Stimulated activated CD8-positive, alpha-beta memory T cell treated with anti-CD3 and anti-CD28 coated beads, Interleukin-7, amount 100 ng/mL, for 24 hours (primary cell): ENCODE measurements around the gene CRACDL.

ENCODE experiments used
- DNase-seq: peaks from one replicate; pipeline ENCODE4 v3.0.0-alpha.2; 2020; ENCODE audit warnings: low read depth

The CRACDL gene

GRCh38 chr2:98926601-98927000, 9.4 kb downstream of the CRACDL start:
- no peak for DNase-seq

- DNase-seq, result no peak
Observed at GRCh38 chr2:98924910-98925309, 11.1 kb downstream of the CRACDL start.

- DNase-seq, result no peak
Observed at GRCh38 chr2:98924038-98924830, 11.8 kb downstream of the CRACDL start.

GRCh38 chr2:98923244-98923940, 12.6 kb downstream of the CRACDL start:
- DNase-seq, result no peak

- no peak for DNase-seq
Observed at GRCh38 chr2:98921062-98921461, 15.0 kb downstream of the CRACDL start.

- no peak for DNase-seq
Observed at GRCh38 chr2:98917031-98917471, 19.0 kb downstream of the CRACDL start.

GRCh38 chr2:98915751-98916358, 20.2 kb downstream of the CRACDL start:
- DNase-seq, result no peak

GRCh38 chr2:98914713-98915580, 21.1 kb downstream of the CRACDL start:
- DNase-seq, result no peak

- DNase-seq, result no peak
Observed at GRCh38 chr2:98913916-98914712, 21.9 kb downstream of the CRACDL start.

- DNase-seq, result no peak
Observed at GRCh38 chr2:98912957-98913915, 22.8 kb downstream of the CRACDL start.

- no peak for DNase-seq
Observed at GRCh38 chr2:98912221-98912851, 23.7 kb downstream of the CRACDL start.

GRCh38 chr2:98911376-98912154, 24.5 kb downstream of the CRACDL start:
- no peak for DNase-seq

GRCh38 chr2:98911126-98911375, 25.0 kb downstream of the CRACDL start:
- no peak for DNase-seq

- no peak for DNase-seq
Observed at GRCh38 chr2:98910349-98911125, 25.5 kb downstream of the CRACDL start.

- no peak for DNase-seq
Observed at GRCh38 chr2:98909317-98910211, 26.5 kb downstream of the CRACDL start.

- DNase-seq, result no peak
Observed at GRCh38 chr2:98908931-98909316, 27.1 kb downstream of the CRACDL start.
